GM10248 (cell line): ENCODE measurements around the gene GRXCR2.
A peak's percentile ranks its signal among the peaks of the same experiment; 100 is the strongest.

ENCODE experiments used
- CTCF ChIA-PET: fragments of 300-600 bp; sonication (Branson Sonifier 250); formaldehyde crosslinking; extraction: SDS; loops from one replicate; lab custom pipeline; 2021; ENCODE audit warnings: antibody characterized with exemption; lab: Yijun Ruan, JAX
- POLR2A ChIA-PET: fragments of 350-650 bp; sonication (Branson Sonifier 250); formaldehyde crosslinking; extraction: SDS; loops from one replicate; lab custom pipeline; 2020; ENCODE audit warnings: antibody characterized with exemption; lab: Yijun Ruan, JAX
- DNase-seq: peaks from one replicate; pipeline ENCODE4 v3.0.0; 2012; ENCODE audit errors: extremely low spot score
- CTCF ChIP-seq: IDR thresholded peaks from 2 replicates; pipeline ENCODE4 v1.5.1; 2012; ENCODE audit warnings: mild to moderate bottlenecking, low read depth; ENCODE audit errors: extremely low read depth, missing control alignments, control extremely low read depth

GRXCR2 gene

GRCh38 chr5:145826895-145827674 is 45.7 kb downstream of the GRXCR2 start:
- ChIA-PET CTCF (interaction anchor here (0.9 to 5.4 kb wide), 8 partner anchors 8 to 1622 kb away, joined by 3 to 57 read pairs (median 13); partner anchors contain the start of gene PRELID2), POLR2A (no interaction called here)
- TF ChIP-seq CTCF, result no peak
- DNase-seq, result no peak

- ChIA-PET POLR2A (no interaction called here), CTCF (interaction anchor here (0.7 to 5.4 kb wide), 16 partner anchors 9 to 1620 kb away, joined by 3 to 57 read pairs (median 5); partner anchors contain the start of gene PRELID2)
- peak; percentile 52 for TF ChIP-seq CTCF
- peak; percentile 34 for DNase-seq
Observed at GRCh38 chr5:145825751-145826180, 47.0 kb downstream of the GRXCR2 start.

GRCh38 chr5:145824040-145824439 is 48.8 kb downstream of the GRXCR2 start:
- POLR2A ChIA-PET, result no interaction called here
- CTCF ChIA-PET, result interaction anchor here (1.0 to 5.4 kb wide), 4 partner anchors 11 to 1619 kb away, joined by 4 to 57 read pairs (median 4); partner anchors contain the start of gene PRELID2

GRCh38 chr5:145818604-145819003 is 54.2 kb downstream of the GRXCR2 start:
- POLR2A ChIA-PET, result no interaction called here
- TF ChIP-seq CTCF, result no peak
- CTCF ChIA-PET, result interaction anchor here (1.0 to 1.4 kb wide), 2 partner anchors 15 to 16 kb away, joined by 3 read pairs; no protein-coding TSS in a partner anchor
- no peak for DNase-seq

More at GRCh38 chr5:145824040-145824439, 48.8 kb downstream of the GRXCR2 start:
- DNase-seq, result no peak
- TF ChIP-seq CTCF, result no peak

GRCh38 chr5:145812877-145813276 is 59.9 kb downstream of the GRXCR2 start:
- DNase-seq, result no peak
- no peak for TF ChIP-seq CTCF
- ChIA-PET CTCF (interaction anchor here (1.7 to 3.0 kb wide), 2 partner anchors 13 to 1609 kb away, joined by 4 to 12 read pairs; no protein-coding TSS in a partner anchor), POLR2A (no interaction called here)

GRCh38 chr5:145811834-145812625 is 60.8 kb downstream of the GRXCR2 start:
- no peak for DNase-seq
- ChIA-PET CTCF (interaction anchor here (1.0 to 3.0 kb wide), 3 partner anchors 14 to 1608 kb away, joined by 3 to 12 read pairs (median 4); no protein-coding TSS in a partner anchor), POLR2A (no interaction called here)
- TF ChIP-seq CTCF, result no peak
